RPMI7951 (cell line): ENCODE data around the gene TPRN. TPM values are rescaled to one million over a fixed set of nuclear protein-coding genes. Genes with fewer than 3 reads are reported as not detected.
A peak's percentile ranks its signal among the peaks of the same experiment; 100 is the strongest.
"Not testable (repeated sequence)": the region's sequence is repeated elsewhere in the genome, so short reads cannot be mapped to it uniquely, and the experiment has no call there.

Experiments
- DNase-seq: peaks from one replicate; pipeline ENCODE4 v3.0.0-alpha.2; 2012; ENCODE audit warnings: low read depth
- total RNA-seq: library from RNA; depleted of rRNA; stranded (reverse); fragments of >200 nt; shearing (Covaris generic); gene quantifications from 2 replicates; pipeline ENCODE4 v1.2.3, GENCODE V29; 2014; rRNA removed

Gene TPRN
- total RNA-seq: 1.1 and 3.7 TPM in 2 replicates

GRCh38 chr9:137200311-137201204 is at the start of gene TPRN:
TSS of gene TPRN (minus strand) at chr9:137200741. CDS start at chr9:137200711, 30 bp downstream.
- peak; percentile 98 for DNase-seq

GRCh38 chr9:137247916-137248175 is 47.3 kb upstream of the TPRN start:
- DNase-seq: no peak

GRCh38 chr9:137247135-137247915 is 46.8 kb upstream of the TPRN start:
- no peak for DNase-seq

- DNase-seq: no peak
Measured at GRCh38 chr9:137245450-137246421, 45.2 kb upstream of the TPRN start.

GRCh38 chr9:137244486-137245449 is 44.2 kb upstream of the TPRN start:
- DNase-seq: peak; percentile 33

- DNase-seq: no peak
Measured at GRCh38 chr9:137243626-137244485, 43.3 kb upstream of the TPRN start.

GRCh38 chr9:137243266-137243625 is 42.7 kb upstream of the TPRN start:
- DNase-seq: not testable (repeated sequence)

- DNase-seq: no peak
Measured at GRCh38 chr9:137242269-137243203, 42.0 kb upstream of the TPRN start.

- DNase-seq: peak; percentile 60
Measured at GRCh38 chr9:137241490-137242268, 41.1 kb upstream of the TPRN start.

GRCh38 chr9:137240841-137241489 is 40.4 kb upstream of the TPRN start, which contains the start of gene TUBB4B:
TSS of gene TUBB4B (plus strand) at chr9:137241287. CDS start at chr9:137241361, 74 bp downstream.
- peak; percentile 100 for DNase-seq

GRCh38 chr9:137240318-137240840 is 39.8 kb upstream of the TPRN start:
- peak; percentile 83 for DNase-seq

GRCh38 chr9:137239541-137240200 is 39.1 kb upstream of the TPRN start:
- not testable (repeated sequence) for DNase-seq

- no peak for DNase-seq
Measured at GRCh38 chr9:137237759-137238726, 37.5 kb upstream of the TPRN start.

- no peak for DNase-seq
Measured at GRCh38 chr9:137236936-137237421, 36.4 kb upstream of the TPRN start.
